Adrenal gland (tissue), 12 donors: ENCODE data around the gene RHOBTB1. TPM values are rescaled to one million over a fixed set of nuclear protein-coding genes. Genes with fewer than 3 reads are reported as not detected.
"Not testable (repeated sequence)": the region's sequence is repeated elsewhere in the genome, so short reads cannot be mapped to it uniquely, and the experiment has no call there.

Experiments used
- DNase-seq, 7 donors: peaks; one replicate each; pipeline ENCODE4 v3.0.0-alpha.2; 2019 to 2020
- H3K27ac ChIP-seq, 5 donors: fragments of 200-600 bp; sonication (generic) in 4 of 5; 1 replicate in 3 of 5; 2 replicates in 2 of 5; pipeline versions ENCODE4 v1.5.1 to v1.8.0; 2016 to 2020; ENCODE audit warnings: mild to moderate bottlenecking in 1 of 5
- H3K27me3 ChIP-seq: fragments of 200-600 bp; 2 replicates; pipeline ENCODE4 v1.8.0; 2021
- H3K36me3 ChIP-seq, 2 donors: fragments of 200-600 bp; replicated peaks in 1 of 2; 1 replicate in 1 of 2; 2 replicates in 1 of 2; pipeline versions ENCODE4 v1.5.1 to v1.8.0; 2018 to 2022
- H3K4me1 ChIP-seq, 2 donors: fragments of 200-600 bp; replicated peaks in 1 of 2; 1 replicate in 1 of 2; 2 replicates in 1 of 2; pipeline versions ENCODE4 v1.5.1 to v1.8.0; 2018 to 2021
- H3K4me3 ChIP-seq, 4 donors: fragments of 200-600 bp; sonication (generic) in 3 of 4; one replicate each; pipeline ENCODE4 v1.5.1; 2016 to 2018
- H3K9me3 ChIP-seq, 3 donors: fragments of 200-600 bp; sonication (generic) in 1 of 3; replicated peaks in 1 of 3; 1 replicate in 2 of 3; 2 replicates in 1 of 3; pipeline versions ENCODE4 v1.5.1 to v1.8.0; 2016 to 2021
- CTCF ChIP-seq, 6 experiments: fragments of 450-650 bp in 4 of 6; fragments of 200-600 bp in 2 of 6; sonication (generic) in 1 of 6; IDR thresholded peaks; 1 replicate in 5 of 6; 2 replicates in 1 of 6; pipeline versions ENCODE4 v1.5.1 to v1.8.0; 2016 to 2021; ENCODE audit warnings: antibody characterized with exemption in 6 of 6, mild to moderate bottlenecking in 2 of 6, moderate library complexity in 1 of 6
- POLR2A ChIP-seq, 2 donors: fragments of 450-650 bp; IDR thresholded peaks; one replicate each; pipeline ENCODE4 v1.6.1; 2017; ENCODE audit warnings: antibody characterized with exemption in 2 of 2, mild to moderate bottlenecking in 2 of 2, moderate library complexity in 1 of 2
- WGBS, 4 donors: extraction: QIAGEN DNeasy Blood & Tissue Kit in 2 of 4; methylation state at CpG; one replicate each; pipeline versions ENCODE4 v1.1.5 to v1.1.7; 2013 to 2017; 5-methylcytosine and 5-hydroxymethylcytosine counted together
- intact Hi-C, 2 donors: fragments of 100-400 bp; cut with DNase I; formaldehyde crosslinking; loops; one replicate each; pipeline versions ENCODE4 v1.14.1 to v1.15.0; 2022 to 2023
- polyA plus RNA-seq, 3 donors: library from polyadenylated mRNA; stranded (reverse); fragments of 200-250 nt in 2 of 3; fragments of 350-450 nt in 1 of 3; fragmentation: Illumina TruSeq in 1 of 3; extraction: RNeasy Lipid Tissue Mini Kit (QIAGEN cat#74804) in 1 of 3; gene quantifications; one replicate each; pipeline ENCODE4 v1.2.3, GENCODE V29; 2013 to 2014
- total RNA-seq, 9 donors: library from RNA; depleted of rRNA in 4 of 9; stranded (reverse); fragments of >200 nt in 4 of 9; fragments of 120-200 nt in 1 of 9; fragmentation: NEBNext Ultra II Directional in 1 of 9; extraction: Animal tissue kit (Norgen Biotek cat#: 25700) in 1 of 9; gene quantifications; one replicate each; pipeline versions ENCODE4 v1.1.0 to v1.2.4, GENCODE V29; 2013 to 2023
- donor health status: healthy with polysubstance abuse.
- donor health status: Bipolar disorder and iron deficiency.
- donor health status: DM: yes; HTN: yes; CAD: no.
- donor health status: DM: no; HTN: no; CAD: no.
- donor health status: DM: no; HTN: no; CAD: no.
- donor health status: DM: yes; HTN: yes; CAD: no.

The RHOBTB1 gene
- total and polyA plus RNA-seq, 12 donors, result 7.9 to 122 (median 26.6) TPM

DNA sequence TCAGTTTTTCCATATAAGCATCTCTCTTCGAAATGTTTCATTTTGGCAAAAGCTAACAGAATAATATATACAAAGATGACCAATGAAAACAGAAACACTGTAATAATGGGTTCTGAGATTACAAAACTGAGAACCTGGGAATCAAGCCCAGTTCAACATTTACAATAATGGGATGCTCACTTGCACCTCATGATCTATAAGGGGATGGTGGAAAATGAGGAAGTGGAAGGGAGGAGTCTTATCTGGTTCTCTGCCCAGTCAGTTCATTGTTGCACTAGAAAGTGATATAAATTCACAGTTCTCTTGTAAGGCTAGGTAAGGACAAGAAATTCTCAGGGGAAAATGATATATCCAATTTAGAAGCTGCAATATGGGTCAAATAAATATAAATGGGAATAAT, 31.7 kb upstream of the RHOBTB1 start:
- Histone ChIP-seq H3K4me3 (no peak overlapping the region), H3K4me1 (peaks cover 20 to 43% of the 10 kb centered on the region in 2 donors), H3K9me3 (no peaks in the 10 kb centered on the region), H3K36me3 (no peaks in the 10 kb centered on the region), H3K27me3 (no peaks in the 10 kb centered on the region), H3K27ac (no peak overlapping the region)
- 83 to 98% (median 92%) methylated on average over 1 of the region's 1 CpG for WGBS, 4 donors
- intact Hi-C loops, result no loop called here
- DNase-seq, result no peak
- TF ChIP-seq POLR2A (IDR thresholded peaks at IDR 0.05), result no peak
- TF ChIP-seq CTCF (IDR thresholded peaks at IDR 0.05), result no peak

DNA sequence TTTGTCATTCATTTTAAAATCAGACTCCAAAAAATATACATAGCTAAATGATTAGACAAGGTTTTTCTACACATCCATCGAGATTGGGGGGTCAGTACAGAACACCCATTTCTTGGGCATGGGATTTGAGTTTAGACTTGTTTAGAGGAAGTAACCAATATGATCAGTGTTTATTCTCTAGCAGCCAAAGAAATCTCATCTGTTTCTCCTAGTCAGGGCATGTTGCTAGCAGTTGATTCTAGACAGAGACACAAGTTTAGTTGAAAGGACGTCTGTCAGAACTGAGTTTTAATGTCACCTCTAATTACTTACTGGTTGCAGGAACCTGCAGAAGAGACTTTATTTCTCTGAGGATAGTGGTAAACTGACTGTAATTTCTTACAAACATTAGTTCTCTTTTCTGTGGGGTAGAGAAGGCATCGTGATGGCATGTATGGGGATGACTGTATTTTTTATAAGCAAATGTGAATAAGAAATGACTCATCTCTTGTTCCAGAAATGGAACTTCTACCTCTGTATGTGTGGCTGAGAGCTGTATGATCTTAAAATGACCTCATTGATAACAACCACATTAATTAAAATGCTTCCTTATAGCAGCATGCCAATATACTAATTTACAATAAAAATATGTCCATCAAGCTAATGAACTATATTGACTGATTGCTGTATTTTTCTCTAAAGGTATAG, 30.6 kb upstream of the RHOBTB1 start:
- Histone ChIP-seq H3K4me3 (no peak overlapping the region), H3K36me3 (no peaks in the 10 kb centered on the region), H3K27me3 (no peaks in the 10 kb centered on the region), H3K4me1 (peaks cover 20 to 43% of the 10 kb centered on the region in 2 donors), H3K9me3 (no peaks in the 10 kb centered on the region), H3K27ac (peak overlapping the region in 1 of 5 donors; percentile 22)
- no peak for DNase-seq
- WGBS, 4 donors, result 51 to 56% (median 53%) methylated on average over 3 of the region's 3 CpGs
- no peak for TF ChIP-seq POLR2A (IDR thresholded peaks at IDR 0.05)
- TF ChIP-seq CTCF (IDR thresholded peaks at IDR 0.05), result no peak
- intact Hi-C loops, result no loop called here

- Histone ChIP-seq H3K9me3 (no peaks in the 10 kb centered on the region), H3K36me3 (no peaks in the 10 kb centered on the region), H3K4me3 (no peak overlapping the region), H3K27ac (no peak overlapping the region), H3K27me3 (no peaks in the 10 kb centered on the region), H3K4me1 (peaks cover 6 to 29% of the 10 kb centered on the region in 2 donors)
- 70 to 81% (median 73%) methylated on average over 2 of the region's 2 CpGs for WGBS, 4 donors
- no peak for TF ChIP-seq POLR2A (IDR thresholded peaks at IDR 0.05)
- no peak for TF ChIP-seq CTCF (IDR thresholded peaks at IDR 0.05)
- intact Hi-C loops, result no loop called here
- DNase-seq, result no peak
Observed at GRCh38 chr10:60973086-60973485, 29.1 kb upstream of the RHOBTB1 start.

- H3K4me3 ChIP-seq, H3K27me3 ChIP-seq, H3K27ac ChIP-seq, H3K9me3 ChIP-seq, DNase-seq, intact Hi-C loops, H3K36me3 ChIP-seq: not testable (repeated sequence)
- 96 to 98% (median 98%) methylated on average over 2 of the region's 2 CpGs for WGBS, 4 donors
- H3K4me1 ChIP-seq, result peaks cover 0 to 20% of the 10 kb centered on the region in 2 donors
Observed at GRCh38 chr10:60972181-60972580, 28.2 kb upstream of the RHOBTB1 start.

GRCh38 chr10:60970526-60970925, 26.5 kb upstream of the RHOBTB1 start:
- H3K27ac ChIP-seq, result no peak overlapping the region
- no peaks in the 10 kb centered on the region for H3K9me3 ChIP-seq
- no peak for TF ChIP-seq POLR2A (IDR thresholded peaks at IDR 0.05)
- no peak for TF ChIP-seq CTCF (IDR thresholded peaks at IDR 0.05)
- H3K4me1 ChIP-seq, result peaks cover 0 to 23% of the 10 kb centered on the region in 2 donors
- intact Hi-C loops, result no loop called here
- 82 to 88% (median 86%) methylated on average over 3 of the region's 3 CpGs for WGBS, 4 donors
- no peak for DNase-seq
- H3K27me3 ChIP-seq, result no peaks in the 10 kb centered on the region
- no peak overlapping the region for H3K4me3 ChIP-seq
- H3K36me3 ChIP-seq, result no peaks in the 10 kb centered on the region
